HG02642 (cell line): ENCODE data around the gene HTR3B.
"Not testable (repeated sequence)": the region's sequence is repeated elsewhere in the genome, so short reads cannot be mapped to it uniquely, and the experiment has no call there.

Experiments
- ATAC-seq: cut with Tn5 transposase; IDR thresholded peaks from one replicate; pipeline ENCODE4 v1.9.1; 2021; ENCODE audit warnings: mild to moderate bottlenecking; ENCODE audit not compliant: unreplicated experiment, poor library complexity

HTR3B gene

DNA sequence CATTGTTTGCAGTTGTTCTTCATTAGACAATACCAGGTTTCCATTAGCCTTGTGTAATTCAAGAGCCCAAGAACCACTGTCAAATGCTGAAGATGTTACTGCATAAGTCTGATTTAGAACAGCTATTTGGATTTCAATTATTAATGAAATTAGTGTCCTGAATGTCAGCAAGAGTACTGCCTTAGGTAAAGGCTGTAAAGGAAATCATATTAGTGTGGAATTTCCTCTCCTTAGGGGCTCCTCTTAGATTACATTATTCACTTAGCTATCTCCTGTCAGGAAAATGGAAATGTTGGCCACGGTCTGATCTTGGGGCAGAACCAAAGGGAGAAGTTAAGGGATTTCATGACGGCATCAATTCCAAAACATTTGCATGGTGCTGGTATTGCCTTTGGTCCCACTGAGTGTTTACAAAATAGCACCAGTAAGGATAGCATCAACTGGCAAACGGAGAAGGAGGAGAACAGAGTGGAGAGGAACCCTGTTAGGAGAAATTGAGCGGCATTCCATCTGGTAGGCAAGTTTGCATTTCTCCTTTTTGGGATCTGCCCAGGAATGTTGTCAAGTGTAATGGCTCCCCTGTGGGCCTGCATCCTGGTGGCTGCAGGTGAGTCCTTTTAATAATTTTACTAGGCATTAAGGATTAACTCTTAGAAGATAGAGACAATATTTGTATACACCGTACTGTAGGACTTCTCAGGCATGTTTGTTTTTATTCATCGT lies at the start of gene HTR3B:
Gene HTR3B, plus strand, starts transcription at position 418 of the 723 bp plus-strand sequence. Its CDS starts 138 bp downstream, at position 556.
- ATAC-seq: no peak

GRCh38 chr11:113855803-113856202 lies 48.8 kb upstream of the HTR3B start:
- ATAC-seq: no peak

DNA sequence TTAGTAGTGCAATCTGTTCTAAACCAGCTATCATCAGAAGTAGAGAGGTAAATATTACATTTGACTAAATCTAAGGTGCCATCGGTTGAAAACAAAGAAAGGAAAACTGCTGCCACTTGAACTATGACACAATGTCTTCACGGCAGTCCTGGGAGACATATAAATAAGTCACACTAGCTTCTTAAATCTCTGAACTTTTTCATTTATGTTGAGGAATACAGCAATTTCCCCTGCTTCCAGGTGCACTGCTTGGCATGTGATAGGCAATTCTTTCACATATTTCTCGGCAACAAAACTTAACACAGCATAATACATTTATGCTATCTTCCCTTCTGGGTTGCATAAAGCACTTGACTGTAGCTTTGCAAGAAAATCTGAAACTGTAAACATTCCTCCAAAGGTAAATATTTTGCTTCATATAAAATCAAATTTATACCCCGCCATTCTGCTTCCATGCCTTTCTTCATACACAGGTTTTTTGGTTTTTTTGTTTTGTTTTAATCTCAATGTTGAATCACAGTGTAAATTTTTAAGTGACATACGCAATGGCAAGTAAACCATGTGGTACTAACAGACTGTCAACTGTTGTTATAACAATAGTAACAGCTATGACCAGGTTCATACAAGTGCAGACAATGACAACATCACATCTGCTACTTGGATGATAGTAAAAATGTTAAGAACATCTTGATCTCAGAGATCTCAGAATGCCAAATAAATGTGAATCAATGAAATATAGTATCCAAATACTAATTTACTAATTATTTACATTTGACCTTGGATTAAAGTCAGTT lies 47.4 kb upstream of the HTR3B start:
- no peak for ATAC-seq

GRCh38 chr11:113859665-113860064 lies 44.9 kb upstream of the HTR3B start:
- ATAC-seq: no peak

DNA sequence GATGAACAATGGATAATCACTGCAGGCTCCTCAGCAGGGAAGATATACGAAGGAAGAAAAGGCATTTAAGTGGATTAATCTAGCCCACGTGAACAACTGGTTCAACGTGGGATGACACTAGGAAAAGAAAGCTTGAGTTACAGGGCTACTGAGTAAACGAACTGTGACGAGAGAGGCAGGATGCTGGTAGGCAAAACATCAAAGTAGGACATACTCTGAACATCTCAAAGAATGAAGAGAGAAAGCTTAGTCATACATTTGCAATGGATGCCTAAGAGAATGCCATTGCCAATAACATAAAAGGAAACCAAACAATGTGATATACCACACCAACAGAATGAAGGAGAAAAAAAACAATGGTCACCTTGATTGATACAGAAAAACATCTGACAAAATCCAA lies 42.2 kb upstream of the HTR3B start:
- no peak for ATAC-seq

- no peak for ATAC-seq
Measured at GRCh38 chr11:113864410-113864809, 40.2 kb upstream of the HTR3B start.

DNA sequence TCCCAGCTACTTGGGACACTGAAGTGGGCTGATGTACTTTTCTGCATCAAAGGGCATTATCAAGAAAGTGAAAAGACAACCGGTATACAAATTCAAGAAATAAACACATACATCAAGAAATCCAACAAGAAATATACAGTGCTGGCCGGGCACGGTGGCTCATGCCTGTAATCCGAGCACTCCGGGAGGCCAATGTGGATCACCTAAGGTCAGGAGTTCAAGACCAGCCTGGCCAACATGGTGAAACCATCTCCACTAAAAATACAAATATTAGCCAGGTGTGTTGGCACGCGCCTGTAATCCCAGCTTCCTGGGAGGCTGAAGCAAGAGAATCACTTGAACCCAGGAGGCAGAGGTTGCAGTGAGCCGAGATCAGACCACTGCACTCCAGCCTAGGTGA lies 38.7 kb upstream of the HTR3B start:
- no peak for ATAC-seq

DNA sequence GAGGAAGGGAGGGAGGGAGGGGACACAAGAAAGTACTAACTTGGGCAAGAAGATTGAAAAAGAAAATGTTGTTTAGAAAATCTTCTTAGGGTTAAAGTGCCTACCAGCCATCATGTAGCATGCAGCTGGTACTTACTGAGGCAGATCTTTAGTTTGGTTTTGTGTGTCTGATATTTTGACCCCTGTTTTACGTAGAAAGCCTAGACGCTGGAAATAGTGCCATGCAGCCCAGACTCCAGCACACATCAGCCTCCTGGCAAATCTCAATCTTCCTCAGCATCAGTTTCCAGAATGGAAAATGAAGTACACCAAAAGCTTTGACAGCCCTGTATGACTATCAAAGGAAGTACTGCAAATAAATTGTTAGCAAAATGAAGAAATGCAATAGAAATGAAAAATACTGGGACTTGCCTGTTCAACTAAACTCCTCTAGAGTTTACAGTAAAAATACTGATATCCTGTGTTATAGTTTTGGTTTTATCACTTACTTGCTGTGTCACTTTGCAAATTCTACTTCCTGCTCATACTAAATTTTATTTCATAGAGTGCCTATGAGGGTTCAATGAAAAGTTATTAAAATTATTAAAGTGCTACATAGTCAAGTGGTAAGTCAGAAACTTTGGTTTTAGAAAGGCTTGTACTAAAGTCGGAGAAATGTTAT lies 36.6 kb upstream of the HTR3B start:
- no peak for ATAC-seq

DNA sequence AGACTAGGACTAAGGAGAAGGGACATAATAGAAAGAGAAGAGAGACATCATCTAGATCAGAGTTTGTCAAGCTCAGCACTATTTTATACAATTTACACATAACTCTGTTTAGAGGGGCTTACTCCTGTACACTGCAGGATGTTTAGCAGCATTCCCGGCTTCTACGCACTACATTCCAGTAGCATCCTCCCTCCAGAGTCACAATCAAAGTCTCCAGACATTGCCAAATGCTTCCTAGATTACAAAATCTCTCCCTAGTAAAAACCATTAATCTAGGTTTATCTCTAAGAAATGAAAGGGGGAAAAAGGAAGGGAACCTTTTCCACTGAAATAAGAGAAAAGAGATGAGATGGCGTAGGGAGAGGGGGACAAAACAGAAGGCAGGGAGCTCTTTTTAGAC lies 33.3 kb upstream of the HTR3B start:
- no peak for ATAC-seq

DNA sequence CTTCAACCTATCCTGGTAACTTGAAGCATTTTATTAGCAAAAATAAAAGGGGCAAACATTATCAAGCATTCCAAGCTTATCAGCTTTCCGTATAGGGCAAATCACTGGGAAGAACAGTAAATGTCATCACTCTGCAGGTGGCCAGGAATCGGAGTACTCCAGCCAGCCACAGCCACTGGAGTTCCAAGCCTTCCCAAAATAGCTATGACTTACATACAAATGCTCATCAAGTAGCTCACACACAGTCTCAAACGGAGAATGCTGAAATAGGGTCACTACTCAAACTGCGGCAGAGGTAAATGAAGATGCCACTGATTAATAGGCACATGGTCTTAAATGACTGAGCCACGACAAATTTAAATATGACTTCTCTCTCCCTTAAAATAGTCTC lies 31.4 kb upstream of the HTR3B start:
- ATAC-seq: no peak

- ATAC-seq: no peak
Measured at GRCh38 chr11:113874096-113874495, 30.5 kb upstream of the HTR3B start.

DNA sequence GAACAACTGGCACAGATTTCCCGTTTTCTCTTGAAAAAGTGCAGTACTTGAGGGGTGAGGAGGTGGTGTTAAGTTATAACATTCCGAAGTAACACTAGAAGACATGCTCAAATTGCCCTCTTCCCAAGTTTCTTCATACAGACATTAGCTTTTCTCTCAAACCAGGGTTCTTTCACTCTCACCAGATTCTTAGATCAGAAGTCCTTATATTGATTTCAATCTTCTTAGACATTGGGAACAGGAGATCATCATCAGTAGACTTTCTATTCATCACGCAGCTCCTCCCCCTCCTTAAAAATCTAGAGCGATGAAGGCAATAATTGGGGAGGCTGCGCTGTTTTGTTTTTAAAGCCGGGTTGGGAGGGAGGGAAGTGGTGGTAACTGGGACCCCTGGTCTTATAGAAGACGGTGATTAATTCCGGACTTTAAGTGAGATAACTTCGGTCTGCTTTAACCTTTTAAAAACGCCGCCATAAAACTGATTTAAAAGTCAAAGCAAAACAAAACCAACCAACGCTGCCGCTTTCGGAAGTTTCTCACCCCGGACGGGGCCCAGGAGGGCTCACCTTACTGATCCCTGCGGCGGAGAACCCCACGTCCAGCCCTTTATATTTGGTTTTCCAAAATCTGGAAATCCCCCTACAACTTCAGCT lies 29.9 kb upstream of the HTR3B start:
- ATAC-seq: peak; percentile 41

- peak; percentile 87 for ATAC-seq
Measured at GRCh38 chr11:113875234-113876073, 29.1 kb upstream of the HTR3B start, which contains the start of gene USP28. Gene USP28 (minus strand): TSS chr11:113875572. CDS start chr11:113875501, 71 bp downstream.

- no peak for ATAC-seq
Measured at GRCh38 chr11:113876074-113876797, 28.4 kb upstream of the HTR3B start.

GRCh38 chr11:113876798-113877669 lies 27.6 kb upstream of the HTR3B start:
- no peak for ATAC-seq

GRCh38 chr11:113877670-113878055 lies 26.9 kb upstream of the HTR3B start:
- ATAC-seq: no peak

- not testable (repeated sequence) for ATAC-seq
Measured at GRCh38 chr11:113879446-113879845, 25.1 kb upstream of the HTR3B start.

DNA sequence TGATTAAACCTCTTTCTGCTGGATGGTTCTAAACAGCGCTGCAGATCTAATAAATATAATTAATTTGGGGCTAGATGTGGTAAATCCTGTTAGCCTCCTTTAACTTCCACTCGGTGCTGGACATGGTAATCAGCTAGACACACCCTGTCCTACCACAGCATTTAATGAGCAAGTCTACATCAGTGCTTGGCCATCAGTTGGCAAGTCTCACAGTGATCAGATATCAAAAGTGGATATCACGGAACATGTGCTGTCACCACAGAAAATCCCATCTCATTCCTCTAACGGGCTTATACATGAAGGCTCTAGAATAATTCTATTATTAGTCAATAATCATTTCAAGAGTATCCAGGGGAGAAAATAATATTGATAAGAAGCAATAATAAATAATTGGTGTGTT lies 23.6 kb upstream of the HTR3B start:
- ATAC-seq: no peak
